Measurements from ENCODE around the gene STH.
A peak's percentile ranks its signal among the peaks of the same experiment; 100 is the strongest.
"Not testable (repeated sequence)": the region's sequence is repeated elsewhere in the genome, so short reads cannot be mapped to it uniquely, and the experiment has no call there.

The STH gene

GRCh38 chr17:46006082-46006481, 7.0 kb downstream of the STH start:
- DNase-seq (ENCODE audit: low read depth in 2 of 2), result not testable (repeated sequence)

- DNase-seq (ENCODE audit: low read depth in 2 of 2), result no peak
Measured at GRCh38 chr17:46007461-46007965, 8.5 kb downstream of the STH start.

DNA sequence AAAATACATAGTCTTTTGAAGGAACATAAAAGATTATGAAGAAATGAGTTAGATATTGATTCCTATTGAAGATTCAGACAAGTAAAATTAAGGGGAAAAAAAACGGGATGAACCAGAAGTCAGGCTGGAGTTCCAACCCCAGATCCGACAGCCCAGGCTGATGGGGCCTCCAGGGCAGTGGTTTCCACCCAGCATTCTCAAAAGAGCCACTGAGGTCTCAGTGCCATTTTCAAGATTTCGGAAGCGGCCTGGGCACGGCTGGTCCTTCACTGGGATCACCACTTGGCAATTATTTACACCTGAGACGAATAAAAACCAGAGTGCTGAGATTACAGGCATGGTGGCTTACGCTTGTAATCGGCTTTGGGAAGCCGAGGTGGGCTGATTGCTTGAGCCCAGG, 9.5 kb downstream of the STH start:
- DNase-seq (ENCODE audit: low read depth in 2 of 2), result no peak

- no peak for DNase-seq (ENCODE audit: low read depth in 2 of 2)
Measured at GRCh38 chr17:46009681-46010596, 10.9 kb downstream of the STH start.

GRCh38 chr17:46010597-46011186, 11.6 kb downstream of the STH start:
- DNase-seq (ENCODE audit: low read depth in 2 of 2), result no peak

- DNase-seq (ENCODE audit: low read depth in 2 of 2), result no peak
Measured at GRCh38 chr17:46011711-46012505, 12.9 kb downstream of the STH start.

- DNase-seq (ENCODE audit: low read depth in 2 of 2), result no peak
Measured at GRCh38 chr17:46012506-46013079, 13.5 kb downstream of the STH start.

- no peak for DNase-seq (ENCODE audit: low read depth in 2 of 2)
Measured at GRCh38 chr17:46013127-46013501, 14.1 kb downstream of the STH start.

DNA sequence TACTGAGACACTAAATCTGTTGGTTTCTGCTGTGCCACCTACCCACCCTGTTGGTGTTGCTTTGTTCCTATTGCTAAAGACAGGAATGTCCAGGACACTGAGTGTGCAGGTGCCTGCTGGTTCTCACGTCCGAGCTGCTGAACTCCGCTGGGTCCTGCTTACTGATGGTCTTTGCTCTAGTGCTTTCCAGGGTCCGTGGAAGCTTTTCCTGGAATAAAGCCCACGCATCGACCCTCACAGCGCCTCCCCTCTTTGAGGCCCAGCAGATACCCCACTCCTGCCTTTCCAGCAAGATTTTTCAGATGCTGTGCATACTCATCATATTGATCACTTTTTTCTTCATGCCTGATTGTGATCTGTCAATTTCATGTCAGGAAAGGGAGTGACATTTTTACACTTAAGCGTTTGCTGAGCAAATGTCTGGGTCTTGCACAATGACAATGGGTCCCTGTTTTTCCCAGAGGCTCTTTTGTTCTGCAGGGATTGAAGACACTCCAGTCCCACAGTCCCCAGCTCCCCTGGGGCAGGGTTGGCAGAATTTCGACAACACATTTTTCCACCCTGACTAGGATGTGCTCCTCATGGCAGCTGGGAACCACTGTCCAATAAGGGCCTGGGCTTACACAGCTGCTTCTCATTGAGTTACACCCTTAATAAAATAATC, 14.6 kb downstream of the STH start:
- DNase-seq (ENCODE audit: low read depth in 2 of 2), result peak; percentile 23 to 29

GRCh38 chr17:46019408-46019925, 20.4 kb downstream of the STH start:
- not testable (repeated sequence) for DNase-seq (ENCODE audit: low read depth in 2 of 2)

DNA sequence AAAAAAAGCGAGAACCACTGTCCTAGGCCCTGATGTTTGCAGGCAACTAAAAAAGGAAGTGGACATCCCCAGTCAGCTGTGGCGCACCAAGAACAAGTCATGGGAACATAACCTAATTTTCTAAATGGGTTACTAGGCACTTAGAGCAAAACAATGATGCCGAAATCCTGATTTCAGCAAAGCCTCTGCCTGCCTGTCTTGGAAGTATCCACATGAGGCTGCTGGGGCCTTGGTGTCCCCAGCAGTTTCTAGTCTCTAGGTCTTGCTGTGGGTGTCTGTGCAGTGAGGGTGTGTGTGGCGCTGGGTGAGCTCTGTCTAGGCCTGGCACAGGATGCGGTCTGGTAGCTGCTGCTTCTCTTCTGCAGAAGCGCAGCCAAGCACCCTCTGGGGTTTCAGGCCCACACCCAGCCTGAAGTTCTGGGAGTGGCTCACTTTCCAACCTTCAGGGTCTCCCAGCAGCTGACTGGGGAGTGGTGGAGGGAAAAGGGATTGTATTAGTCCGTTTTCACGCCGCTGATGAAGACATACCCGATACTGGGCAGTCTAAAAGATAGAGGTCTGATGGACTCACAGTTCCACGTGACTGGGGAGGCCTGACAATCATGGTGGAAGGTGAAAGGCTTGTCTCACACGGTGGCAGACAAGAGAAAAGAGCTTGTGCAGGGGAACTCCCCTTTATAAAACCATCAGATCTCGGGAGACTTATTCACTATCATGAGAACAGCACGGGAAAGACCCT, 21.1 kb downstream of the STH start:
- DNase-seq (ENCODE audit: low read depth in 2 of 2), result no peak

DNA sequence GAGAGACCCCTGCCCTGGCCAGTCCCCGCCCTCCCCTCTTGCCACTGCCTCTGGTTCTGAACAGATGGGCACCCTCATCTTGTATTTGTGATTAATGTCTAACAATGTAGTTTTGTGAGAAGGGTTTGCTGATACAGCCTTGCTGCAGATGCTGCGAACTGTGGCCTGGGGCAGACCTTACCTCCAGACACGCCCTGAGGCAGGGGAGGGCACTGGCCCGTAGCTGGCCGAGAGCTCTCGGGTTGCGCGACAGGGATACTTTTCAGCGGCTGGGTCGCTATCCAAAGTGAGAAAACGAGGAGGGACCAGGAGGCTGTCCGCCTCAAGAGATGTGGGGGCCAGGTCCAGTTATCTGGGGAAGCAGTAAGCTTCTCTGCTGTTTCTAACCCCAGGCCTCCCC, 21.9 kb downstream of the STH start:
- DNase-seq (ENCODE audit: low read depth in 2 of 2), result no peak

DNA sequence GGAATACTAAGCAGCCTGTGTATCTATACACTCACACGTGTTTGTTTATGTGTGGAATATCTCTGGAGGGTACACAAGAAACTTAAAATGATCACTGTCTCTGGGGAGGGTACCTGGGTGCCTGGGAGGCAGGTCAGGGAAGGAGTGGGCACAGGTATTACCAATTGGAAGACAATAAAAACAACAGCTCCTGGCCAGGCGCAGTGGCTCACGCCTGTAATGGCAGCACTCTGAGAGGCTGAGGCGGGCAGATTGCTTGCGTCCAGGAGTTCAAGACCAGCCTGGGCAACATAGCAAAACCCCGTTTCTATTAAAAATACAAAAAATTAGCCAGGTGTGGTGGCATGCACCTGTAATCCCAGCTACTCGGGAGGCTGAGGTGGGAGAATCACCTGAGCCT, 24.3 kb downstream of the STH start:
- DNase-seq (ENCODE audit: low read depth in 2 of 2), result not testable (repeated sequence)

DNA sequence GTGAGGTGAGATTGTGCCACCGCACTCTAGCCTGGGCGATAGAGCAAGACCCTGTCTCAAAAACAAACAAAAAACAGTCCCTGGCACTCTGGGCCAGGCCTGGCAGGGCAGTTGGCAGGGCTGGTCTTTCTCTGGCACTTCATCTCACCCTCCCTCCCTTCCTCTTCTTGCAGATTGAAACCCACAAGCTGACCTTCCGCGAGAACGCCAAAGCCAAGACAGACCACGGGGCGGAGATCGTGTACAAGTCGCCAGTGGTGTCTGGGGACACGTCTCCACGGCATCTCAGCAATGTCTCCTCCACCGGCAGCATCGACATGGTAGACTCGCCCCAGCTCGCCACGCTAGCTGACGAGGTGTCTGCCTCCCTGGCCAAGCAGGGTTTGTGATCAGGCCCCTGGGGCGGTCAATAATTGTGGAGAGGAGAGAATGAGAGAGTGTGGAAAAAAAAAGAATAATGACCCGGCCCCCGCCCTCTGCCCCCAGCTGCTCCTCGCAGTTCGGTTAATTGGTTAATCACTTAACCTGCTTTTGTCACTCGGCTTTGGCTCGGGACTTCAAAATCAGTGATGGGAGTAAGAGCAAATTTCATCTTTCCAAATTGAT, 24.8 kb downstream of the STH start:
- no peak for DNase-seq (ENCODE audit: low read depth in 2 of 2)

DNA sequence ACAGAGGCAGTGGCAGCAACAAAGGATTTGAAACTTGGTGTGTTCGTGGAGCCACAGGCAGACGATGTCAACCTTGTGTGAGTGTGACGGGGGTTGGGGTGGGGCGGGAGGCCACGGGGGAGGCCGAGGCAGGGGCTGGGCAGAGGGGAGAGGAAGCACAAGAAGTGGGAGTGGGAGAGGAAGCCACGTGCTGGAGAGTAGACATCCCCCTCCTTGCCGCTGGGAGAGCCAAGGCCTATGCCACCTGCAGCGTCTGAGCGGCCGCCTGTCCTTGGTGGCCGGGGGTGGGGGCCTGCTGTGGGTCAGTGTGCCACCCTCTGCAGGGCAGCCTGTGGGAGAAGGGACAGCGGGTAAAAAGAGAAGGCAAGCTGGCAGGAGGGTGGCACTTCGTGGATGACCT, 25.5 kb downstream of the STH start:
- no peak for DNase-seq (ENCODE audit: low read depth in 2 of 2)

- DNase-seq (ENCODE audit: low read depth in 2 of 2), result no peak
Measured at GRCh38 chr17:46025060-46025459, 26.0 kb downstream of the STH start.

DNA sequence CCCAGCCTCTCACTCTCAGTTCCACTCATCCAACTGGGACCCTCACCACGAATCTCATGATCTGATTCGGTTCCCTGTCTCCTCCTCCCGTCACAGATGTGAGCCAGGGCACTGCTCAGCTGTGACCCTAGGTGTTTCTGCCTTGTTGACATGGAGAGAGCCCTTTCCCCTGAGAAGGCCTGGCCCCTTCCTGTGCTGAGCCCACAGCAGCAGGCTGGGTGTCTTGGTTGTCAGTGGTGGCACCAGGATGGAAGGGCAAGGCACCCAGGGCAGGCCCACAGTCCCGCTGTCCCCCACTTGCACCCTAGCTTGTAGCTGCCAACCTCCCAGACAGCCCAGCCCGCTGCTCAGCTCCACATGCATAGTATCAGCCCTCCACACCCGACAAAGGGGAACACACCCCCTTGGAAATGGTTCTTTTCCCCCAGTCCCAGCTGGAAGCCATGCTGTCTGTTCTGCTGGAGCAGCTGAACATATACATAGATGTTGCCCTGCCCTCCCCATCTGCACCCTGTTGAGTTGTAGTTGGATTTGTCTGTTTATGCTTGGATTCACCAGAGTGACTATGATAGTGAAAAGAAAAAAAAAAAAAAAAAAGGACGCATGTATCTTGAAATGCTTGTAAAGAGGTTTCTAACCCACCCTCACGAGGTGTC, 26.6 kb downstream of the STH start:
- DNase-seq (ENCODE audit: low read depth in 2 of 2), result no peak

DNA sequence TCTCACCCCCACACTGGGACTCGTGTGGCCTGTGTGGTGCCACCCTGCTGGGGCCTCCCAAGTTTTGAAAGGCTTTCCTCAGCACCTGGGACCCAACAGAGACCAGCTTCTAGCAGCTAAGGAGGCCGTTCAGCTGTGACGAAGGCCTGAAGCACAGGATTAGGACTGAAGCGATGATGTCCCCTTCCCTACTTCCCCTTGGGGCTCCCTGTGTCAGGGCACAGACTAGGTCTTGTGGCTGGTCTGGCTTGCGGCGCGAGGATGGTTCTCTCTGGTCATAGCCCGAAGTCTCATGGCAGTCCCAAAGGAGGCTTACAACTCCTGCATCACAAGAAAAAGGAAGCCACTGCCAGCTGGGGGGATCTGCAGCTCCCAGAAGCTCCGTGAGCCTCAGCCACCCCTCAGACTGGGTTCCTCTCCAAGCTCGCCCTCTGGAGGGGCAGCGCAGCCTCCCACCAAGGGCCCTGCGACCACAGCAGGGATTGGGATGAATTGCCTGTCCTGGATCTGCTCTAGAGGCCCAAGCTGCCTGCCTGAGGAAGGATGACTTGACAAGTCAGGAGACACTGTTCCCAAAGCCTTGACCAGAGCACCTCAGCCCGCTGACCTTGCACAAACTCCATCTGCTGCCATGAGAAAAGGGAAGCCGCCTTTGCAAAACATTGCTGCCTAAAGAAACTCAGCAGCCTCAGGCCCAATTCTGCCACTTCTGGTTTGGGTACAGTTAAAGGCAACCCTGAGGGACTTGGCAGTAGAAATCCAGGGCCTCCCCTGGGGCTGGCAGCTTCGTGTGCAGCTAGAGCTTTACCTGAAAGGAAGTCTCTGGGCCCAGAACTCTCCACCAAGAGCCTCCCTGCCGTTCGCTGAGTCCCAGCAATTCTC, 27.4 kb downstream of the STH start:
- DNase-seq (ENCODE audit: low read depth in 2 of 2), result no peak
